HG03575 (cell line): ENCODE results near the gene EXOC6B.

ENCODE experiments used
- ATAC-seq: cut with Tn5 transposase; IDR thresholded peaks from one replicate; pipeline ENCODE4 v1.9.1; 2021; ENCODE audit not compliant: unreplicated experiment, insufficient number of reproducible peaks, low FRiP score; ENCODE audit errors: extremely low read depth

The EXOC6B gene

GRCh38 chr2:72233211-72233610 is 592.6 kb downstream of the EXOC6B start:
- ATAC-seq: no peak

GRCh38 chr2:72222829-72223564 is 602.8 kb downstream of the EXOC6B start:
- no peak for ATAC-seq

GRCh38 chr2:72220170-72220569 is 605.7 kb downstream of the EXOC6B start:
- no peak for ATAC-seq

- ATAC-seq: no peak
Measured at GRCh38 chr2:72214429-72215143, 611.2 kb downstream of the EXOC6B start.

GRCh38 chr2:72212486-72212855 is 613.4 kb downstream of the EXOC6B start:
- ATAC-seq: no peak

GRCh38 chr2:72211777-72212485 is 613.9 kb downstream of the EXOC6B start:
- no peak for ATAC-seq

GRCh38 chr2:72211350-72211749 is 614.5 kb downstream of the EXOC6B start:
- no peak for ATAC-seq

- no peak for ATAC-seq
Measured at GRCh38 chr2:72210470-72210869, 615.4 kb downstream of the EXOC6B start.

GRCh38 chr2:72208225-72208624 is 617.6 kb downstream of the EXOC6B start:
- ATAC-seq: no peak

GRCh38 chr2:72207334-72207733 is 618.5 kb downstream of the EXOC6B start:
- no peak for ATAC-seq

- no peak for ATAC-seq
Measured at GRCh38 chr2:72205504-72205881, 620.3 kb downstream of the EXOC6B start.

GRCh38 chr2:72204786-72205503 is 620.9 kb downstream of the EXOC6B start:
- ATAC-seq: no peak

GRCh38 chr2:72204156-72204785 is 621.6 kb downstream of the EXOC6B start:
- ATAC-seq: no peak

GRCh38 chr2:72198532-72199241 is 627.1 kb downstream of the EXOC6B start:
- no peak for ATAC-seq

- no peak for ATAC-seq
Measured at GRCh38 chr2:72193723-72194122, 632.1 kb downstream of the EXOC6B start.

GRCh38 chr2:72191441-72191840 is 634.4 kb downstream of the EXOC6B start:
- ATAC-seq: no peak

- no peak for ATAC-seq
Measured at GRCh38 chr2:72185206-72185605, 640.6 kb downstream of the EXOC6B start.

- no peak for ATAC-seq
Measured at GRCh38 chr2:72183466-72183865, 642.4 kb downstream of the EXOC6B start.
